ENCODE data around the gene ZNF865. TPM values are rescaled to one million over a fixed set of nuclear protein-coding genes. Genes with fewer than 3 reads are reported as not detected.

Gene ZNF865
- total and polyA plus RNA-seq, 2 of the 8 experiments (the other 6 are each of a cell fraction or from before 2014, with no cell fraction given), result 3.5 to 13.6 TPM

DNA sequence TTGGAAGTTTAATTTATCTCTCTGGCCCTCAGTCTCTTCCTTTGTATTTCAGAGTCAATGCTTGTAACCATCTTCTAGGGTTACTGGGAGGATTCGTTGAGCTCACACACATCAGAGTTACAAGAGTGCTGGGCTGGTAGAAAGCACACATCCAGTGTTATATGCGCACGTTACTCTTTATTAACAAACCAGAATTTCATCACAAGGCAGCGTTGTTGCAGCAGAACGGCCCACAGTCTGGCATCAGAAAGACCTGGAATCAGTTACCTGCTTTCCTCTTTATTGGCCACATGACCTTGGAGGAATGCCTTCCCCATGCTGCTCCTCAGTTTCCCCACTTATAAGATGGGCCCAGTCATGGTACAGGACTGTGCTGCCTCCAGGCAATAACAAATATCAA lies 3.9 kb downstream of the ZNF865 start (continued):
- TF ChIP-seq CBX5 (IDR thresholded peaks at IDR 0.05; ENCODE audit: low read depth, low read length) (no peak), POLR2AphosphoS5 (IDR thresholded peaks at IDR 0.05; ENCODE audit: low read depth, low read length) (no peak), CHD2 (IDR thresholded peaks at IDR 0.05; ENCODE audit: low read length) (no peak), HDAC2 (IDR thresholded peaks at IDR 0.05; ENCODE audit: borderline replicate concordance in 1 of 2, low read depth in 2 of 2, low read length in 2 of 2) (no peak), TCF12 (IDR thresholded peaks at IDR 0.05; ENCODE audit: low read depth, low read length) (no peak), SAP30 (IDR thresholded peaks at IDR 0.05; ENCODE audit: insufficient read depth, insufficient replicate concordance, low read length) (no peak), EZH2 (IDR thresholded peaks at IDR 0.05; ENCODE audit: low read depth, low read length, severe bottlenecking) (no peak)

Measured in H1 (cell line).